K562 (cell line): ENCODE data around the gene TESMIN. TPM values are rescaled to one million over a fixed set of nuclear protein-coding genes. Genes with fewer than 3 reads are reported as not detected.

Source experiments
- ATAC-seq: fragments of 200-7000 bp; cut with Tn5 transposase; 3 replicates; pipeline ENCODE4 v1.9.1; 2020; ENCODE audit warnings: moderate library complexity
- BruUV-seq: library from RNA; stranded (reverse); fragments of 400-500 nt; replicated peaks from 2 replicates; lab custom pipeline; 2021; lab: Mats Ljungman, UMichigan
- CTCF ChIA-PET: fragments of 300-600 bp; formaldehyde crosslinking; extraction: SDS; loops from one replicate; lab custom pipeline; 2021; ENCODE audit warnings: low intra/inter-chr PET ratio; lab: Yijun Ruan, JAX
- POLR2A ChIA-PET: fragments of 300-600, 350-650 bp; sonication (Branson Sonifier 250); formaldehyde crosslinking; extraction: SDS; loops from one replicate; lab custom pipeline; 2021; ENCODE audit warnings: antibody characterized with exemption, inconsistent platforms; lab: Yijun Ruan, JAX
- DNase-seq, 4 experiments: peaks; one replicate each; pipeline versions ENCODE4 v3.0.0 to v3.0.0-alpha.2; 2011 to 2018; ENCODE audit warnings: low spot score in 3 of 4, mixed read lengths in 3 of 4; ENCODE audit errors: extremely low read depth in 1 of 4
- FAIRE-seq: peaks from 2 replicates; lab custom pipeline; 2011; peaks lifted over from hg19 to GRCh38; lab: Jason Lieb, UNC
- H2AFZ ChIP-seq: 2 replicates; pipeline ENCODE4 v1.6.0; 2011; ENCODE audit warnings: low read depth, low read length, control low read depth, inconsistent platforms
- H3K27ac ChIP-seq: fragments of 200-600 bp; 3 replicates; pipeline ENCODE4 v1.8.0; 2011; ENCODE audit warnings: low read depth, mild to moderate bottlenecking, control low read depth, inconsistent platforms, low read length, moderate library complexity, mixed read lengths; ENCODE audit errors: extremely low read depth
- H3K27me3 ChIP-seq, 2 experiments: fragments of 300-600 bp in 1 of 2; 2 replicates in 1 of 2; 3 replicates in 1 of 2; pipeline versions ENCODE4 v1.6.0 to v1.8.0; 2011; ENCODE audit warnings: inconsistent platforms in 2 of 2, low read length in 2 of 2, mild to moderate bottlenecking in 1 of 2, mixed read lengths in 1 of 2, moderate library complexity in 1 of 2; ENCODE audit not compliant: control insufficient read depth in 2 of 2, insufficient read depth in 2 of 2
- H3K36me3 ChIP-seq: fragments of 300-600 bp; 3 replicates; pipeline ENCODE4 v1.8.0; 2011; ENCODE audit warnings: mild to moderate bottlenecking, low read length, inconsistent platforms; ENCODE audit not compliant: control insufficient read depth, insufficient read depth
- H3K4me1 ChIP-seq, 2 experiments: fragments of 200-600 bp in 1 of 2; replicated peaks in 1 of 2; 2 replicates in 1 of 2; 3 replicates in 1 of 2; pipeline versions ENCODE4 v1.5.1 to v1.8.0; 2011; ENCODE audit warnings: inconsistent platforms in 2 of 2, low read length in 2 of 2, mild to moderate bottlenecking in 1 of 2, mixed read lengths in 1 of 2, moderate library complexity in 1 of 2; ENCODE audit not compliant: control insufficient read depth in 2 of 2, insufficient read depth in 2 of 2
- H3K4me2 ChIP-seq: 2 replicates; pipeline ENCODE4 v1.6.1; 2011; ENCODE audit warnings: low read length, control low read depth, inconsistent platforms, mixed read lengths; ENCODE audit not compliant: insufficient read depth
- H3K4me3 ChIP-seq: fragments of 200-600 bp; sonication (generic), shearing (Covaris generic); 2 replicates; pipeline ENCODE4 v1.5.1; 2016; ENCODE audit warnings: control low read depth, inconsistent platforms
- H3K79me2 ChIP-seq: fragments of 200-600 bp; 3 replicates; pipeline ENCODE4 v1.8.0; 2011; ENCODE audit warnings: low read length, inconsistent platforms; ENCODE audit not compliant: control insufficient read depth, insufficient read depth
- H3K9ac ChIP-seq, 2 experiments: 2 replicates each; pipeline versions ENCODE4 v1.6.0 to v1.6.1; 2011; ENCODE audit warnings: low read depth in 2 of 2, low read length in 2 of 2, control low read depth in 1 of 2, inconsistent platforms in 1 of 2, mild to moderate bottlenecking in 1 of 2, mixed read lengths in 1 of 2; ENCODE audit not compliant: insufficient read depth in 1 of 2
- H3K9me1 ChIP-seq: one replicate; pipeline ENCODE4 v1.6.0; 2011; ENCODE audit warnings: inconsistent platforms, mild to moderate bottlenecking, low read length, moderate library complexity; ENCODE audit not compliant: control insufficient read depth, insufficient read depth
- H3K9me3 ChIP-seq: replicated peaks from 2 replicates; pipeline ENCODE4 v1.5.1; 2011; ENCODE audit warnings: low read depth, low read length, inconsistent platforms; ENCODE audit not compliant: control insufficient read depth, insufficient read depth
- H4K20me1 ChIP-seq: replicated peaks from 2 replicates; pipeline ENCODE4 v1.6.1; 2011; ENCODE audit warnings: low read length, inconsistent platforms, mixed read lengths; ENCODE audit not compliant: control insufficient read depth, insufficient read depth
- ETV6 ChIP-seq, 3 experiments: fragments of 150-350 bp in 1 of 3; sonication (generic) in 1 of 3; formaldehyde crosslinking in 1 of 3; IDR thresholded peaks; 2 replicates each; pipeline versions ENCODE4 v1.6.1 to v1.8.0; 2014 to 2022; ENCODE audit warnings: borderline replicate concordance in 2 of 3, low read depth in 2 of 3, antibody characterized with exemption in 1 of 3, low read length in 1 of 3, mild to moderate bottlenecking in 1 of 3, missing genetic modification reagents in 1 of 3
- ZNF263 ChIP-seq: sonication (generic); formaldehyde crosslinking; IDR thresholded peaks from 2 replicates; pipeline ENCODE4 v1.8.0; 2022; ENCODE audit warnings: mild to moderate bottlenecking, missing genetic modification reagents, borderline replicate concordance
- WGBS: fragments of 100-300 bp; shearing (Covaris generic); methylation state at CpG from one replicate; pipeline ENCODE4 v1.1.6; 2016; ENCODE audit warnings: low coverage, mixed read lengths; ENCODE audit not compliant: insufficient coverage; ENCODE audit errors: missing lambda C conversion rate; 5-methylcytosine and 5-hydroxymethylcytosine counted together
- in situ Hi-C: fragments of 300-500 bp; cut with MboI; formaldehyde crosslinking; loops from 4 replicates; pipeline ENCODE4 v1.15.0; 2018; ENCODE audit warnings: inconsistent platforms, mixed read lengths
- intact Hi-C: fragments of 100-400 bp; cut with micrococcal nuclease; formaldehyde crosslinking; loops from 2 replicates; pipeline ENCODE4 v1.14.2; 2022
- polyA plus RNA-seq, 8 experiments: library from polyadenylated mRNA; depleted of rRNA in 4 of 8; stranded (reverse) in 5 of 8; unstranded in 3 of 8; fragments of >200 nt; fragmentation: Nextera tagmentation in 2 of 8; fragmentation: Illumina TruSeq in 1 of 8; extraction: Ambion mirVana in 2 of 8; extraction: Trizol in 1 of 8; gene quantifications; 2 replicates each; pipeline versions ENCODE4 v1.2.1 to v1.2.3, GENCODE V29; 2011 to 2014; ENCODE audit warnings: inconsistent platforms in 1 of 8, missing spikeins in 1 of 8
- total RNA-seq, 7 experiments: library from RNA; depleted of rRNA in 6 of 7; stranded (reverse); fragments of >200 nt in 6 of 7; fragmentation: Illumina TruSeq in 2 of 7; extraction: Trizol in 2 of 7; gene quantifications; 2 replicates each; pipeline versions ENCODE4 v1.2.1 to v1.2.3, GENCODE V29; 2011 to 2021; ENCODE audit warnings: low replicate concordance in 1 of 7
- TF ChIP-seq, protein P1 (sequence below): fragments of 250-450 bp; sonication (Bioruptor Pico); IDR thresholded peaks from 2 replicates; pipeline ENCODE4 v1.4.0; 2020; ENCODE audit warnings: mild to moderate bottlenecking, moderate library complexity, borderline replicate concordance

TESMIN gene
- total and polyA plus RNA-seq, 9 of the 15 experiments (the other 6 are each of a cell fraction or from before 2014, with no cell fraction given), result 8.9 to 50.5 (median 15.0) TPM

- H2AFZ ChIP-seq, result no peak overlapping the region
- ChIA-PET POLR2A (interaction anchor here (1.3 to 3.3 kb wide), 4 partner anchors 12 to 16 kb away, joined by 4 to 17 read pairs (median 6); no protein-coding TSS in a partner anchor), CTCF (no interaction called here)
- intact Hi-C loops (loop anchor here (5.0 kb wide), 1 partner anchor 63 kb away; no protein-coding TSS in a partner anchor), in situ Hi-C loops (loop anchor here (25.0 kb wide), 1 partner anchor 1153 kb away; no protein-coding TSS in a partner anchor)
- 74% methylated on average over 12 of the region's 14 CpGs for WGBS
- 0 out of 2 replicates have a peak, but pooled peaks cover under 1% of the 10 kb centered on the region for H3K9me3 ChIP-seq
- peaks cover 0 to 3% of the 10 kb centered on the region in 2 experiments; a peak in 1 of 5 replicates for H3K27me3 ChIP-seq
- H3K36me3 ChIP-seq, result peaks cover 54% of the 10 kb centered on the region
- H3K4me2 ChIP-seq, result no peak overlapping the region
- DNase-seq, result no peak
- no peaks in the 10 kb centered on the region for H3K9me1 ChIP-seq
- BruUV-seq, result no TSS peak
- no peak overlapping the region for H3K9ac ChIP-seq
- no peak for ATAC-seq
- no peak overlapping the region for H3K27ac ChIP-seq
- H3K4me3 ChIP-seq, result no peak overlapping the region
- peaks cover 4 to 18% of the 10 kb centered on the region in 2 experiments; a peak in 3 of 5 replicates for H3K4me1 ChIP-seq
- peaks cover 6% of the 10 kb centered on the region for H3K79me2 ChIP-seq
- FAIRE-seq, result no peak
- TF ChIP-seq ETV6 (IDR thresholded peaks at IDR 0.05; ENCODE audit: borderline replicate concordance in 1 of 2, low read depth in 2 of 2, low read length in 1 of 2) (no peak), ETV6 (CRISPR knock-in tag; IDR thresholded peaks at IDR 0.05; ENCODE audit: borderline replicate concordance) (no peak), ZNF263 (CRISPR knock-in tag) (peak; percentile 80)
- TF ChIP-seq, protein P1, sequence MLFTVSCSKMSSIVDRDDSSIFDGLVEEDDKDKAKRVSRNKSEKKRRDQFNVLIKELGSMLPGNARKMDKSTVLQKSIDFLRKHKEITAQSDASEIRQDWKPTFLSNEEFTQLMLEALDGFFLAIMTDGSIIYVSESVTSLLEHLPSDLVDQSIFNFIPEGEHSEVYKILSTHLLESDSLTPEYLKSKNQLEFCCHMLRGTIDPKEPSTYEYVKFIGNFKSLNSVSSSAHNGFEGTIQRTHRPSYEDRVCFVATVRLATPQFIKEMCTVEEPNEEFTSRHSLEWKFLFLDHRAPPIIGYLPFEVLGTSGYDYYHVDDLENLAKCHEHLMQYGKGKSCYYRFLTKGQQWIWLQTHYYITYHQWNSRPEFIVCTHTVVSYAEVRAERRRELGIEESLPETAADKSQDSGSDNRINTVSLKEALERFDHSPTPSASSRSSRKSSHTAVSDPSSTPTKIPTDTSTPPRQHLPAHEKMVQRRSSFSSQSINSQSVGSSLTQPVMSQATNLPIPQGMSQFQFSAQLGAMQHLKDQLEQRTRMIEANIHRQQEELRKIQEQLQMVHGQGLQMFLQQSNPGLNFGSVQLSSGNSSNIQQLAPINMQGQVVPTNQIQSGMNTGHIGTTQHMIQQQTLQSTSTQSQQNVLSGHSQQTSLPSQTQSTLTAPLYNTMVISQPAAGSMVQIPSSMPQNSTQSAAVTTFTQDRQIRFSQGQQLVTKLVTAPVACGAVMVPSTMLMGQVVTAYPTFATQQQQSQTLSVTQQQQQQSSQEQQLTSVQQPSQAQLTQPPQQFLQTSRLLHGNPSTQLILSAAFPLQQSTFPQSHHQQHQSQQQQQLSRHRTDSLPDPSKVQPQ (CRISPR knock-in tag), result no peak
- no peaks in the 10 kb centered on the region for H4K20me1 ChIP-seq
Observed at GRCh38 chr11:68689737-68690625, 61.3 kb downstream of the TESMIN start.
